H1 (cell line): ENCODE data around the gene DAZL. TPM values are rescaled to one million over a fixed set of nuclear protein-coding genes. Genes with fewer than 3 reads are reported as not detected.

Experiments
- CTCF ChIA-PET: fragments of 300-600 bp; sonication (Branson Sonifier 250); formaldehyde crosslinking; loops from one replicate; lab custom pipeline; 2021; ENCODE audit not compliant: partially characterized antibody; lab: Charles Lee
- POLR2A ChIA-PET: fragments of 300-600 bp; sonication (Branson Sonifier 250); formaldehyde crosslinking; loops from one replicate; lab custom pipeline; 2021; ENCODE audit warnings: inconsistent platforms; ENCODE audit not compliant: partially characterized antibody; lab: Charles Lee
- DNase-seq, 2 experiments: peaks; one replicate each; pipeline versions ENCODE4 v3.0.0 to v3.0.0-alpha.2; 2010 to 2022; ENCODE audit warnings: low spot score in 2 of 2, low read depth in 1 of 2, mixed read lengths in 1 of 2
- FAIRE-seq: peaks from 2 replicates; lab custom pipeline; 2011; peaks lifted over from hg19 to GRCh38; lab: Jason Lieb, UNC
- H2AFZ ChIP-seq: 2 replicates; pipeline ENCODE4 v1.8.1; 2012; ENCODE audit warnings: low read length, inconsistent platforms
- H2AK5ac ChIP-seq: 2 replicates; pipeline ENCODE4 v1.6.1; 2013; ENCODE audit warnings: low read depth, low read length
- H2BK120ac ChIP-seq: replicated peaks from 2 replicates; pipeline ENCODE3; 2013; ENCODE audit warnings: low read depth, low read length, inconsistent platforms
- H2BK12ac ChIP-seq: 2 replicates; pipeline ENCODE4 v1.6.1; 2013; ENCODE audit warnings: low read depth, low read length
- H2BK15ac ChIP-seq: 2 replicates; pipeline ENCODE4 v1.6.1; 2013; ENCODE audit warnings: low read length
- H2BK20ac ChIP-seq: 2 replicates; pipeline ENCODE4 v1.6.1; 2013; ENCODE audit warnings: low read length
- H2BK5ac ChIP-seq: 2 replicates; pipeline ENCODE4 v1.6.1; 2013; ENCODE audit warnings: low read depth, low read length
- H3K14ac ChIP-seq: 2 replicates; pipeline ENCODE4 v1.6.1; 2013; ENCODE audit warnings: inconsistent platforms; ENCODE audit not compliant: insufficient read length
- H3K18ac ChIP-seq: 2 replicates; pipeline ENCODE4 v1.6.1; 2013; ENCODE audit warnings: low read length; ENCODE audit errors: extremely low read depth
- H3K23ac ChIP-seq: 2 replicates; pipeline ENCODE4 v1.6.1; 2013; ENCODE audit warnings: inconsistent platforms; ENCODE audit not compliant: insufficient read length
- H3K23me2 ChIP-seq: 2 replicates; pipeline ENCODE4 v1.6.1; 2013; ENCODE audit warnings: low read depth, low read length
- H3K27ac ChIP-seq: 2 replicates; pipeline ENCODE4 v1.6.1; 2011; ENCODE audit warnings: low read depth, low read length, inconsistent platforms
- H3K27me3 ChIP-seq, 4 experiments: replicated peaks in 1 of 4; 1 replicate in 1 of 4; 2 replicates in 3 of 4; pipeline versions ENCODE4 v1.6.1 to v1.8.1; 2011 to 2013; ENCODE audit warnings: low read length in 3 of 4, mild to moderate bottlenecking in 3 of 4, inconsistent platforms in 2 of 4, mixed read lengths in 2 of 4, moderate library complexity in 1 of 4; ENCODE audit not compliant: control insufficient read depth in 3 of 4, insufficient read depth in 3 of 4; ENCODE audit errors: extremely low read depth in 1 of 4
- H3K36me3 ChIP-seq, 4 experiments: 2 replicates each; pipeline versions ENCODE4 v1.6.1 to v1.8.1; 2011 to 2013; ENCODE audit warnings: mild to moderate bottlenecking in 4 of 4, low read length in 3 of 4, moderate library complexity in 2 of 4, control low read depth in 1 of 4, inconsistent platforms in 1 of 4; ENCODE audit not compliant: insufficient read depth in 4 of 4, control insufficient read depth in 2 of 4
- H3K4ac ChIP-seq: replicated peaks from 2 replicates; pipeline ENCODE3; 2013; ENCODE audit warnings: low read length, low read depth, mixed read lengths, inconsistent platforms; ENCODE audit not compliant: insufficient read length
- H3K4me1 ChIP-seq, 4 experiments: replicated peaks in 1 of 4; 1 replicate in 1 of 4; 2 replicates in 3 of 4; pipeline versions ENCODE4 v1.6.1 to v1.8.1; 2011 to 2013; ENCODE audit warnings: low read length in 3 of 4, inconsistent platforms in 2 of 4, mixed read lengths in 1 of 4; ENCODE audit not compliant: insufficient read depth in 4 of 4, control insufficient read depth in 3 of 4
- H3K4me2 ChIP-seq, 2 experiments: 2 replicates each; pipeline versions ENCODE4 v1.6.1 to v1.8.1; 2011 to 2013; ENCODE audit warnings: low read depth in 2 of 2, low read length in 2 of 2, control low read depth in 1 of 2, inconsistent platforms in 1 of 2, mild to moderate bottlenecking in 1 of 2; ENCODE audit not compliant: insufficient read depth in 1 of 2
- H3K4me3 ChIP-seq, 4 experiments: fragments of 200-600, 300-600 bp in 1 of 4; sonication (generic), shearing (Covaris generic), sonication (Bioruptor Twin) in 1 of 4; 2 replicates each; pipeline versions ENCODE4 v1.5.1 to v1.8.1; 2011 to 2016; ENCODE audit warnings: low read length in 4 of 4, low read depth in 3 of 4, control low read depth in 2 of 4, inconsistent platforms in 2 of 4, mild to moderate bottlenecking in 2 of 4, mixed read lengths in 1 of 4, moderate library complexity in 1 of 4; ENCODE audit not compliant: insufficient read depth in 2 of 4; ENCODE audit errors: extremely low read depth in 1 of 4
- H3K56ac ChIP-seq: replicated peaks from 2 replicates; pipeline ENCODE3; 2013; ENCODE audit warnings: low read depth, mild to moderate bottlenecking, mixed read lengths, low read length, inconsistent platforms; ENCODE audit not compliant: insufficient read length
- H3K79me1 ChIP-seq: 2 replicates; pipeline ENCODE4 v1.6.1; 2013; ENCODE audit warnings: low read depth, low read length, control low read depth
- H3K79me2 ChIP-seq, 2 experiments: 2 replicates each; pipeline versions ENCODE4 v1.6.1 to v1.8.1; 2012 to 2013; ENCODE audit warnings: low read length in 2 of 2, mild to moderate bottlenecking in 2 of 2, inconsistent platforms in 1 of 2; ENCODE audit not compliant: insufficient read depth in 2 of 2, control insufficient read depth in 1 of 2
- H3K9ac ChIP-seq, 4 experiments: replicated peaks in 1 of 4; 1 replicate in 1 of 4; 2 replicates in 3 of 4; pipeline versions ENCODE4 v1.6.1 to v1.8.1; 2011 to 2013; ENCODE audit warnings: low read depth in 3 of 4, low read length in 3 of 4, control low read depth in 2 of 4, mild to moderate bottlenecking in 2 of 4, moderate library complexity in 2 of 4, inconsistent platforms in 1 of 4; ENCODE audit errors: extremely low read depth in 1 of 4
- H3K9me3 ChIP-seq, 2 experiments: 2 replicates each; pipeline versions ENCODE4 v1.6.1 to v1.8.1; 2012 to 2013; ENCODE audit warnings: mild to moderate bottlenecking in 2 of 2, moderate library complexity in 2 of 2, control low read depth in 1 of 2, inconsistent platforms in 1 of 2, low read depth in 1 of 2, low read length in 1 of 2, mixed read lengths in 1 of 2; ENCODE audit not compliant: insufficient read depth in 2 of 2
- H4K20me1 ChIP-seq, 2 experiments: replicated peaks in 1 of 2; 2 replicates each; pipeline versions ENCODE3 to v1.8.1; 2011 to 2013; ENCODE audit warnings: inconsistent platforms in 2 of 2, low read length in 2 of 2, mild to moderate bottlenecking in 1 of 2; ENCODE audit not compliant: insufficient read depth in 2 of 2, control insufficient read depth in 1 of 2
- H4K5ac ChIP-seq: 2 replicates; pipeline ENCODE4 v1.6.1; 2013; ENCODE audit warnings: low read length, low read depth, mixed read lengths, inconsistent platforms; ENCODE audit not compliant: insufficient read length
- H4K8ac ChIP-seq: 2 replicates; pipeline ENCODE4 v1.8.0; 2013; ENCODE audit warnings: mild to moderate bottlenecking, moderate library complexity, low read length, inconsistent platforms; ENCODE audit not compliant: insufficient read depth; ENCODE audit errors: extremely low read depth
- H4K91ac ChIP-seq: replicated peaks from 2 replicates; pipeline ENCODE3; 2013; ENCODE audit warnings: low read length, mixed read lengths, inconsistent platforms; ENCODE audit not compliant: insufficient read length
- CBX8 ChIP-seq: fragments of 300-800, 300-1000 bp; sonication (generic); IDR thresholded peaks from 2 replicates; pipeline ENCODE4 v1.7.1; 2016; ENCODE audit warnings: low read depth, low read length, borderline replicate concordance
- CREB1 ChIP-seq: IDR thresholded peaks from 2 replicates; pipeline ENCODE4 v1.6.1; 2012; ENCODE audit warnings: inconsistent platforms
- EZH2 ChIP-seq: fragments of 200-600 bp; sonication (generic); IDR thresholded peaks from 2 replicates; pipeline ENCODE4 v1.7.1; 2012; ENCODE audit warnings: low read depth, mild to moderate bottlenecking, moderate library complexity, low read length, inconsistent platforms; ENCODE audit not compliant: severe bottlenecking
- GABPA ChIP-seq: IDR thresholded peaks from 2 replicates; pipeline ENCODE4 v1.6.1; 2011; ENCODE audit warnings: mild to moderate bottlenecking, low read length, moderate library complexity, borderline replicate concordance; ENCODE audit not compliant: insufficient read depth
- KDM1A ChIP-seq: fragments of 200-600, 300-600 bp; sonication (generic); IDR thresholded peaks from 2 replicates; pipeline ENCODE4 v1.7.1; 2016; ENCODE audit warnings: mild to moderate bottlenecking, low read length, borderline replicate concordance
- RAD21 ChIP-seq, 2 experiments: IDR thresholded peaks in 1 of 2; conservative IDR thresholded peaks in 1 of 2; 2 replicates each; pipeline ENCODE4 v1.6.1; 2011; ENCODE audit warnings: low read depth in 2 of 2, low read length in 2 of 2, improper control_type of control experiment in 1 of 2, inconsistent platforms in 1 of 2, mild to moderate bottlenecking in 1 of 2, moderate library complexity in 1 of 2
- RXRA ChIP-seq: IDR thresholded peaks from 2 replicates; pipeline ENCODE4 v1.6.1; 2011; ENCODE audit warnings: low read depth, mild to moderate bottlenecking, low read length, moderate library complexity; ENCODE audit not compliant: insufficient read depth
- TEAD4 ChIP-seq: IDR thresholded peaks from 2 replicates; pipeline ENCODE4 v1.6.1; 2012; ENCODE audit warnings: low read depth, low read length, inconsistent platforms, mixed read lengths
- WGBS, 2 experiments: shearing (Covaris generic) in 1 of 2; methylation state at CpG; one replicate each; pipeline versions ENCODE4 v1.1.6 to v1.1.7; 2013 to 2015; ENCODE audit warnings: low lambda C conversion rate in 2 of 2, mixed read lengths in 2 of 2, inconsistent platforms in 1 of 2, low coverage in 1 of 2, missing lambda C conversion rate in 1 of 2; ENCODE audit not compliant: insufficient replicate concordance in 2 of 2, insufficient coverage in 1 of 2, insufficient read length in 1 of 2; ENCODE audit errors: extremely low coverage in 1 of 2, missing lambda C conversion rate in 1 of 2; 5-methylcytosine and 5-hydroxymethylcytosine counted together
- polyA plus RNA-seq, 7 experiments: library from polyadenylated mRNA; depleted of rRNA in 3 of 7; stranded (reverse) in 5 of 7; unstranded in 2 of 7; fragments of >200 nt in 5 of 7; fragments of 200-250 nt in 2 of 7; gene quantifications; 1 replicate in 5 of 7; 2 replicates in 1 of 7; 4 replicates in 1 of 7; pipeline versions ENCODE4 v1.2.1 to v1.2.3, GENCODE V29; 2011 to 2013; ENCODE audit warnings: missing spikeins in 2 of 7, mixed read lengths in 2 of 7
- total RNA-seq: library from RNA; stranded (reverse); fragmentation: NEBNext Ultra II Directional; extraction: Animal tissue kit (Norgen Biotek cat#: 25700); gene quantifications from 2 replicates; pipeline ENCODE4 v1.2.1, GENCODE V29; 2021
- TF ChIP-seq, protein P1 (sequence below): IDR thresholded peaks from 2 replicates; pipeline ENCODE4 v1.6.1; 2012; ENCODE audit warnings: inconsistent platforms
- TF ChIP-seq, protein P2 (sequence below): IDR thresholded peaks from 2 replicates; pipeline ENCODE4 v1.6.1; 2011; ENCODE audit warnings: low read length, improper control_type of control experiment

The DAZL gene
- total and polyA plus RNA-seq, 2 of the 8 experiments (the other 6 are each of a cell fraction or from before 2014, with no cell fraction given), result 3.4 to 5.9 TPM

DNA sequence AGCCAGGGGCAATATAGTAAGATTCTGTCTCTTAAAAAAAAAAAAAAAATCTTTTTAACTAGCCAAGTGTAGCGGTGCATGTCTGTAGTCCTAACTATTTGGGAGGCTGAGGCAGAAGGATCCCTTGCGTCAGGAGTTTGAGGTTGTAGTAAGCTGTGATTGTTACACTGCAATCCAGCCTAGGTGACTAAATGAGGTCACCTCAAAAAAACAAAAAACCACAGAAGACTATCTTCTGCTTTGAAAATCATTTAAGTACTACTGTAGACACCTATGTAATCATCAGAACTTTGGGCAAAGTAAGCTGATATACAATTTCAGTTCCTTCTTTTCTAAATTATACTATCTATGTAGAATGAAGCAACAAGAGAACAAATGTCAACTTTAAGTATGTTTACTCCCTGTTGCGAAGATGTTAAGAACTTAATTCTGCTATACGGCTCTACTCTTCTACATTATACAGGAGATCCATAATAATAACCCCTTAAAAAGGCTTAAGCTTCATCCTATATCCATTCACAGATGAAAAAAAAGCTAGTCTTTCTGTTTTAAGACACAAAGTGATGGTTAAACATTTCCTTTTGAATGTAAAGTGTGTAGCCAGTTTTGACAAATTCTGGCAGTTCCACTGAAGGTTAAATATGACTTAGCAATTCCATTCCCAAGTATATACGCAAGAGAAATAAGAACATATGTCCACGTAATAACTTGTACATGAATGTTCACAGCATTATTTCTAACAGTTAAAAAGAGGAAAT is 15.2 kb downstream of the DAZL start:
- no peaks in the 10 kb centered on the region for H3K9me3 ChIP-seq
- no peak overlapping the region for H4K5ac ChIP-seq
- POLR2A ChIA-PET, result interaction anchor here (0.7 kb wide), 1 partner anchor 617 kb away, joined by 3 read pairs; no protein-coding TSS in a partner anchor
- TF ChIP-seq GABPA (no peak), RXRA (no peak), EZH2 (no peak), CBX8 (no peak), CREB1 (no peak), KDM1A (no peak), TEAD4 (no peak), RAD21 (IDR thresholded peaks at IDR 0.05 in 1 of 2, conservative IDR thresholded peaks at IDR 0.05 in 1 of 2; ENCODE audit: low read depth in 2 of 2, low read length in 2 of 2) (no peak)
- TF ChIP-seq, protein P1, sequence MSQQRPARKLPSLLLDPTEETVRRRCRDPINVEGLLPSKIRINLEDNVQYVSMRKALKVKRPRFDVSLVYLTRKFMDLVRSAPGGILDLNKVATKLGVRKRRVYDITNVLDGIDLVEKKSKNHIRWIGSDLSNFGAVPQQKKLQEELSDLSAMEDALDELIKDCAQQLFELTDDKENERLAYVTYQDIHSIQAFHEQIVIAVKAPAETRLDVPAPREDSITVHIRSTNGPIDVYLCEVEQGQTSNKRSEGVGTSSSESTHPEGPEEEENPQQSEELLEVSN, result no peak
- TF ChIP-seq, protein P2, sequence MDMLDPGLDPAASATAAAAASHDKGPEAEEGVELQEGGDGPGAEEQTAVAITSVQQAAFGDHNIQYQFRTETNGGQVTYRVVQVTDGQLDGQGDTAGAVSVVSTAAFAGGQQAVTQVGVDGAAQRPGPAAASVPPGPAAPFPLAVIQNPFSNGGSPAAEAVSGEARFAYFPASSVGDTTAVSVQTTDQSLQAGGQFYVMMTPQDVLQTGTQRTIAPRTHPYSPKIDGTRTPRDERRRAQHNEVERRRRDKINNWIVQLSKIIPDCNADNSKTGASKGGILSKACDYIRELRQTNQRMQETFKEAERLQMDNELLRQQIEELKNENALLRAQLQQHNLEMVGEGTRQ, result no peak

More for the DNA sequence above, 15.2 kb downstream of the DAZL start:
- DNase-seq (no peak), FAIRE-seq (no peak)
- H2BK5ac ChIP-seq, result no peak overlapping the region
- H3K18ac ChIP-seq, result no peak overlapping the region
- no peak overlapping the region for H2BK12ac ChIP-seq
- H2BK20ac ChIP-seq, result no peak overlapping the region
- no peaks in the 10 kb centered on the region; a peak in 1 of 7 replicates for H3K4me1 ChIP-seq
- no peak overlapping the region for H2BK15ac ChIP-seq
- H2BK120ac ChIP-seq, result no peak overlapping the region
- H3K9ac ChIP-seq, result no peak overlapping the region
- H4K91ac ChIP-seq, result no peak overlapping the region
- H3K4ac ChIP-seq, result no peak overlapping the region
- CTCF ChIA-PET, result interaction anchor here (1.1 to 1.4 kb wide), 3 partner anchors 14 to 643 kb away, joined by 3 to 5 read pairs (median 4); no protein-coding TSS in a partner anchor
- no peak overlapping the region for H3K23ac ChIP-seq
- H3K23me2 ChIP-seq, result no peaks in the 10 kb centered on the region
- no peak overlapping the region for H4K8ac ChIP-seq
- no peak overlapping the region for H3K56ac ChIP-seq
- no peak overlapping the region for H3K4me2 ChIP-seq
- no peak overlapping the region for H2AK5ac ChIP-seq
- H4K20me1 ChIP-seq, result no peaks in the 10 kb centered on the region
- WGBS, 2 experiments, result 87% methylated on average over 6 of the region's 6 CpGs; no CpG with 5 or more reads in 1 of the 2 experiments
- H3K14ac ChIP-seq, result no peak overlapping the region
- H3K79me2 ChIP-seq, result no peaks in the 10 kb centered on the region
- no peaks in the 10 kb centered on the region for H3K79me1 ChIP-seq
- H2AFZ ChIP-seq, result no peak overlapping the region
- no peak overlapping the region for H3K27ac ChIP-seq
- no peaks in the 10 kb centered on the region for H3K27me3 ChIP-seq
- H3K36me3 ChIP-seq, result no peaks in the 10 kb centered on the region
- no peak overlapping the region for H3K4me3 ChIP-seq
